B cell (primary cell): ENCODE results near the gene GASK1A. TPM values are rescaled to one million over a fixed set of nuclear protein-coding genes. Genes with fewer than 3 reads are reported as not detected.

Experiments
- ATAC-seq: fragments of 200-7000 bp; cut with Tn5 transposase; one replicate; pipeline ENCODE4 v1.10.0; 2021; ENCODE audit warnings: low read depth, mild to moderate bottlenecking, moderate number of reproducible peaks, moderate library complexity
- CTCF ChIA-PET: fragments of 350-600 bp; sonication (Branson Sonifier 250); formaldehyde crosslinking; loops from one replicate; lab custom pipeline; 2021; ENCODE audit warnings: antibody characterized with exemption, inconsistent platforms; lab: Charles Lee
- POLR2A ChIA-PET: fragments of 350-600 bp; sonication (Branson Sonifier 250); formaldehyde crosslinking; loops from one replicate; lab custom pipeline; 2021; ENCODE audit warnings: antibody characterized with exemption; lab: Charles Lee
- DNase-seq: peaks from one replicate; pipeline ENCODE4 v3.0.0; 2013
- H2AFZ ChIP-seq: 2 replicates; pipeline ENCODE4 v1.6.1; 2012; ENCODE audit warnings: mild to moderate bottlenecking, low read depth, low read length; ENCODE audit not compliant: insufficient read depth, poor library complexity, severe bottlenecking
- H3K27ac ChIP-seq, 2 donors: 1 replicate in 1 of 2; 2 replicates in 1 of 2; pipeline ENCODE4 v1.5.1; 2012 to 2013; ENCODE audit warnings: low read length in 2 of 2, mild to moderate bottlenecking in 2 of 2, moderate library complexity in 1 of 2
- H3K27me3 ChIP-seq, 4 experiments: fragments of 200-600 bp in 1 of 4; sonication (generic) in 1 of 4; replicated peaks in 1 of 4; 1 replicate in 2 of 4; 2 replicates in 2 of 4; pipeline versions ENCODE4 v1.6.1 to v1.7.0; 2013 to 2016; ENCODE audit warnings: low read length in 3 of 4, mild to moderate bottlenecking in 2 of 4, mixed read lengths in 1 of 4, moderate library complexity in 1 of 4; ENCODE audit not compliant: insufficient read depth in 4 of 4, control insufficient read depth in 3 of 4; ENCODE audit errors: control extremely low read depth in 1 of 4
- H3K36me3 ChIP-seq, 2 experiments: replicated peaks in 1 of 2; 1 replicate in 1 of 2; 2 replicates in 1 of 2; pipeline versions ENCODE4 v1.6.1 to v1.7.1; 2013; ENCODE audit warnings: low read length in 1 of 2; ENCODE audit not compliant: insufficient read depth in 2 of 2, control insufficient read depth in 1 of 2; ENCODE audit errors: control extremely low read depth in 1 of 2, extremely low read depth in 1 of 2
- H3K4me1 ChIP-seq, 2 donors: fragments of 200-600 bp in 1 of 2; sonication (generic) in 1 of 2; 1 replicate in 1 of 2; 2 replicates in 1 of 2; pipeline versions ENCODE4 v1.5.1 to v1.6.1; 2013 to 2017; ENCODE audit warnings: low read length in 2 of 2; ENCODE audit not compliant: control insufficient read depth in 2 of 2, insufficient read depth in 2 of 2
- H3K4me2 ChIP-seq: replicated peaks from 2 replicates; pipeline ENCODE3; 2012; ENCODE audit warnings: mild to moderate bottlenecking, low read depth, low read length; ENCODE audit not compliant: poor library complexity, severe bottlenecking
- H3K4me3 ChIP-seq, 5 experiments: fragments of 200-600 bp in 1 of 5; sonication (generic) in 1 of 5; 1 replicate in 3 of 5; 2 replicates in 2 of 5; pipeline versions ENCODE4 v1.5.1 to v1.7.0; 2011 to 2016; ENCODE audit warnings: low read length in 4 of 5, mild to moderate bottlenecking in 4 of 5, low read depth in 2 of 5, control low read depth in 1 of 5, moderate library complexity in 1 of 5; ENCODE audit not compliant: insufficient read depth in 1 of 5; ENCODE audit errors: control extremely low read depth in 1 of 5, extremely low read depth in 1 of 5
- H3K79me2 ChIP-seq: fragments of 200-600 bp; sonication (generic); one replicate; pipeline ENCODE4 v1.6.0; 2016; ENCODE audit warnings: low read length; ENCODE audit not compliant: control insufficient read depth, insufficient read depth
- H3K9ac ChIP-seq: fragments of 200-600 bp; sonication (generic); 2 replicates; pipeline ENCODE4 v1.6.1; 2017; ENCODE audit warnings: mild to moderate bottlenecking, low read length, moderate library complexity
- H3K9me3 ChIP-seq, 3 donors: one replicate each; pipeline versions ENCODE4 v1.6.1 to v1.7.1; 2013; ENCODE audit warnings: low read length in 2 of 3; ENCODE audit not compliant: control insufficient read depth in 2 of 3, insufficient read depth in 1 of 3; ENCODE audit errors: control extremely low read depth in 1 of 3
- H4K20me1 ChIP-seq: 2 replicates; pipeline ENCODE4 v1.6.0; 2012; ENCODE audit warnings: mild to moderate bottlenecking, low read length; ENCODE audit not compliant: insufficient read depth, control insufficient read depth, poor library complexity, severe bottlenecking
- H3K27ac Mint-ChIP-seq: one replicate; pipeline ENCODE4 v1.8.0; 2021; ENCODE audit warnings: mixed read lengths
- H3K27me3 Mint-ChIP-seq: one replicate; pipeline ENCODE4 v1.8.0; 2021; ENCODE audit warnings: mixed read lengths
- H3K4me1 Mint-ChIP-seq: one replicate; pipeline ENCODE4 v1.8.0; 2021; ENCODE audit warnings: mixed read lengths
- H3K4me3 Mint-ChIP-seq: one replicate; pipeline ENCODE4 v1.8.0; 2021; ENCODE audit warnings: mixed read lengths
- H3K9me3 Mint-ChIP-seq: one replicate; pipeline ENCODE4 v1.8.0; 2022; ENCODE audit warnings: mixed read lengths; ENCODE audit not compliant: insufficient read depth
- CTCF ChIP-seq: fragments of 200-600 bp; IDR thresholded peaks from one replicate; pipeline ENCODE4 v1.8.0; 2022; ENCODE audit warnings: antibody characterized with exemption, mild to moderate bottlenecking
- EZH2 ChIP-seq: IDR thresholded peaks from 2 replicates; pipeline ENCODE4 v1.6.1; 2012; ENCODE audit warnings: borderline replicate concordance, low read depth, mild to moderate bottlenecking, moderate library complexity, low read length; ENCODE audit not compliant: insufficient read depth, poor library complexity, severe bottlenecking
- WGBS: methylation state at CpG from one replicate; pipeline ENCODE4 v1.1.5; 2013; ENCODE audit warnings: missing lambda C conversion rate; ENCODE audit not compliant: insufficient coverage; 5-methylcytosine and 5-hydroxymethylcytosine counted together
- intact Hi-C: fragments of 100-400 bp; cut with micrococcal nuclease; formaldehyde crosslinking; loops from one replicate; pipeline ENCODE4 v1.10.0; 2022
- polyA plus RNA-seq: library from polyadenylated mRNA; depleted of rRNA; stranded (reverse); fragments of >200 nt; gene quantifications from 2 replicates; pipeline ENCODE4 v1.2.3, GENCODE V29; 2012
- total RNA-seq, 2 donors: library from RNA; stranded (reverse); fragments of 120-200 nt in 1 of 2; gene quantifications; 1 replicate in 1 of 2; 2 replicates in 1 of 2; pipeline versions ENCODE4 v1.2.3 to v1.2.4, GENCODE V29; 2013 to 2022

GASK1A gene
- total and polyA plus RNA-seq, 2 donors (not counting 1 experiment from before 2014, with no cell fraction given) = not detected

- Mint-ChIP-seq H3K9me3 (no peaks in the 10 kb centered on the region), H3K27me3 (peaks cover 8% of the 10 kb centered on the region), H3K27ac (no peak overlapping the region), H3K4me3 (no peak overlapping the region), H3K4me1 (no peaks in the 10 kb centered on the region)
- ChIA-PET POLR2A (no interaction called here), CTCF (no interaction called here)
- H3K4me3 ChIP-seq = no peak overlapping the region
- no peaks in the 10 kb centered on the region for H3K27me3 ChIP-seq
- H3K4me2 ChIP-seq = no peak overlapping the region
- no peaks in the 10 kb centered on the region for H3K4me1 ChIP-seq
- ATAC-seq (no peak), DNase-seq (no peak)
- no peaks in the 10 kb centered on the region for H3K79me2 ChIP-seq
- intact Hi-C loops = no loop called here
- no peak overlapping the region for H3K27ac ChIP-seq
- no peaks in the 10 kb centered on the region for H3K36me3 ChIP-seq
- no peak for TF ChIP-seq CTCF
- TF ChIP-seq EZH2 = no peak
- H4K20me1 ChIP-seq = no peaks in the 10 kb centered on the region
- H2AFZ ChIP-seq = no peak overlapping the region
- H3K9ac ChIP-seq = no peak overlapping the region
- peaks cover 0 to 58% (median 32%) of the 10 kb centered on the region in 3 donors for H3K9me3 ChIP-seq
Observed at GRCh38 chr3:43012174-43012573, 33.1 kb downstream of the GASK1A start.

GRCh38 chr3:43013256-43013655, 34.1 kb downstream of the GASK1A start:
- 90% methylated on average over 2 of the region's 2 CpGs for WGBS
- Histone ChIP-seq H2AFZ (peak overlapping the region; percentile 9), H3K4me1 (no peaks in the 10 kb centered on the region), H3K4me3 (no peak overlapping the region), H3K36me3 (no peaks in the 10 kb centered on the region), H3K9ac (no peak overlapping the region), H3K4me2 (no peak overlapping the region), H3K9me3 (peaks cover 0 to 64% (median 32%) of the 10 kb centered on the region in 3 donors), H4K20me1 (no peaks in the 10 kb centered on the region), H3K79me2 (no peaks in the 10 kb centered on the region), H3K27ac (no peak overlapping the region), H3K27me3 (no peaks in the 10 kb centered on the region)
- no peaks in the 10 kb centered on the region for H3K4me1 Mint-ChIP-seq
- H3K27me3 Mint-ChIP-seq = peaks cover 8% of the 10 kb centered on the region
- no peak overlapping the region for H3K27ac Mint-ChIP-seq
- no peak for TF ChIP-seq EZH2
- no peaks in the 10 kb centered on the region for H3K9me3 Mint-ChIP-seq
- ChIA-PET CTCF (no interaction called here), POLR2A (no interaction called here)
- no peak for DNase-seq
- ATAC-seq = no peak
- H3K4me3 Mint-ChIP-seq = no peak overlapping the region
- intact Hi-C loops = no loop called here
